HepG2 (cell line): Measurements from ENCODE around the gene GCLM. TPM values are rescaled to one million over a fixed set of nuclear protein-coding genes. Genes with fewer than 3 reads are reported as not detected.

Source experiments
- DMAP1 ChIP-seq: IDR thresholded peaks from 2 replicates; pipeline ENCODE4 v1.6.1; 2016
- EP300 ChIP-seq, 3 experiments: sonication (generic) in 1 of 3; formaldehyde crosslinking in 1 of 3; IDR thresholded peaks; 2 replicates each; pipeline versions ENCODE4 v1.5.1 to v1.6.1; 2011 to 2020; ENCODE audit warnings: low read depth in 2 of 3, low read length in 2 of 3, borderline replicate concordance in 1 of 3, improper control_type of control experiment in 1 of 3, mild to moderate bottlenecking in 1 of 3, missing genetic modification reagents in 1 of 3, moderate library complexity in 1 of 3
- HNF1B ChIP-seq: sonication (generic); formaldehyde crosslinking; IDR thresholded peaks from 2 replicates; pipeline ENCODE4 v1.5.1; 2020; ENCODE audit warnings: mild to moderate bottlenecking, moderate library complexity, missing genetic modification reagents
- KAT8 ChIP-seq: IDR thresholded peaks from 2 replicates; pipeline ENCODE4 v1.6.1; 2016; ENCODE audit warnings: missing genetic modification reagents, missing compliant biosample characterization
- KDM2A ChIP-seq: sonication (generic); formaldehyde crosslinking; IDR thresholded peaks from 2 replicates; pipeline ENCODE4 v1.4.0; 2020; ENCODE audit warnings: low read depth, missing genetic modification reagents, borderline replicate concordance
- MAX ChIP-seq: IDR thresholded peaks from 2 replicates; pipeline ENCODE4 v1.6.1; 2012; ENCODE audit warnings: inconsistent platforms
- MTF1 ChIP-seq: sonication (generic); formaldehyde crosslinking; IDR thresholded peaks from 2 replicates; pipeline ENCODE4 v1.5.0; 2020; ENCODE audit warnings: missing genetic modification reagents
- NPAS2 ChIP-seq: sonication (generic); formaldehyde crosslinking; IDR thresholded peaks from 2 replicates; pipeline ENCODE4 v1.8.0; 2022; ENCODE audit warnings: mild to moderate bottlenecking, missing genetic modification reagents, borderline replicate concordance
- NR2C2 ChIP-seq: sonication (generic); formaldehyde crosslinking; IDR thresholded peaks from 2 replicates; pipeline ENCODE4 v1.4.0; 2020; ENCODE audit warnings: missing genetic modification reagents, mild to moderate bottlenecking, moderate library complexity, borderline replicate concordance
- RELA ChIP-seq: sonication (generic); formaldehyde crosslinking; IDR thresholded peaks from 2 replicates; pipeline ENCODE4 v1.4.0; 2020; ENCODE audit warnings: missing genetic modification reagents
- RFX1 ChIP-seq: fragments of 450-650 bp; IDR thresholded peaks from 2 replicates; pipeline ENCODE4 v1.6.1; 2017
- U2AF1 ChIP-seq: fragments of 200-400 bp; formaldehyde crosslinking; optimal IDR thresholded peaks from 2 replicates; pipeline ENCODE3; 2017; ENCODE audit warnings: mild to moderate bottlenecking, low read depth, low read length
- ZHX2 ChIP-seq, 2 experiments: sonication (generic) in 1 of 2; formaldehyde crosslinking in 1 of 2; IDR thresholded peaks; 2 replicates each; pipeline versions ENCODE4 v1.6.1 to v1.9.0; 2014 to 2022; ENCODE audit warnings: antibody characterized with exemption in 1 of 2, borderline replicate concordance in 1 of 2, inconsistent platforms in 1 of 2, low read depth in 1 of 2, missing genetic modification reagents in 1 of 2
- ZNF143 ChIP-seq: sonication (generic); formaldehyde crosslinking; IDR thresholded peaks from 2 replicates; pipeline ENCODE4 v1.4.0; 2020; ENCODE audit warnings: missing genetic modification reagents
- ZNF329 ChIP-seq: sonication (generic); formaldehyde crosslinking; IDR thresholded peaks from 2 replicates; pipeline ENCODE4 v1.9.0; 2021; ENCODE audit warnings: low read depth, mild to moderate bottlenecking, missing genetic modification reagents
- ZNF362 ChIP-seq: sonication (generic); formaldehyde crosslinking; IDR thresholded peaks from 2 replicates; pipeline ENCODE4 v1.4.0; 2020; ENCODE audit warnings: missing genetic modification reagents, mild to moderate bottlenecking, borderline replicate concordance
- ZNF776 ChIP-seq: sonication (generic); formaldehyde crosslinking; IDR thresholded peaks from 2 replicates; pipeline ENCODE4 v1.4.0; 2020; ENCODE audit warnings: mild to moderate bottlenecking, missing genetic modification reagents
- ZNF777 ChIP-seq: sonication (generic); formaldehyde crosslinking; IDR thresholded peaks from 2 replicates; pipeline ENCODE4 v1.4.0; 2020; ENCODE audit warnings: missing genetic modification reagents
- ZSCAN12 ChIP-seq: sonication (generic); formaldehyde crosslinking; IDR thresholded peaks from 2 replicates; pipeline ENCODE4 v1.9.0; 2021; ENCODE audit warnings: mild to moderate bottlenecking, missing genetic modification reagents
- polyA plus RNA-seq, 8 experiments: library from polyadenylated mRNA; depleted of rRNA in 3 of 8; stranded (reverse) in 7 of 8; unstranded in 1 of 8; fragments of >200 nt; fragmentation: Illumina TruSeq in 4 of 8; extraction: Trizol in 4 of 8; gene quantifications; 2 replicates each; pipeline versions ENCODE4 v1.2.1 to v1.2.3, GENCODE V29; 2011 to 2016; ENCODE audit warnings: low read depth in 4 of 8, missing spikeins in 1 of 8, mixed read lengths in 1 of 8; ENCODE audit not compliant: insufficient read depth in 1 of 8
- total RNA-seq, 5 experiments: library from RNA; depleted of rRNA; stranded (reverse); fragments of >200 nt; fragmentation: Illumina TruSeq; extraction: Trizol; gene quantifications; 2 replicates each; pipeline ENCODE4 v1.2.3, GENCODE V29; 2016; ENCODE audit warnings: low read depth in 1 of 5

The GCLM gene
- total and polyA plus RNA-seq, 2 of the 13 experiments (the other 11 are each of a cell fraction or from before 2014, with no cell fraction given) = 8.7 to 29.9 TPM

GRCh38 chr1:93909146-93910050 lies at the start of gene GCLM (continued):
- peak; percentile 71; the same call in 1 of the 2 replicates for TF ChIP-seq RELA (CRISPR knock-in tag)
- TF ChIP-seq NPAS2 = no peak
- TF ChIP-seq KAT8 (CRISPR knock-in tag) = no peak
- no peak for TF ChIP-seq U2AF1
- TF ChIP-seq MTF1 (CRISPR knock-in tag) = no peak
- TF ChIP-seq ZNF776 (CRISPR knock-in tag) = peak; percentile 49; the same call in 1 of the 2 replicates
- peak; percentile 88 for TF ChIP-seq MAX
- peak; percentile 83; the same call in 1 of the 2 replicates for TF ChIP-seq KDM2A
- TF ChIP-seq NR2C2 (CRISPR knock-in tag) = peak; percentile 59; the same call in 1 of the 2 replicates
- TF ChIP-seq DMAP1 = 0 out of 2 replicates have a peak, but pooled peaks have one; percentile 1
- TF ChIP-seq ZNF143 = no peak; the same call in 1 of the 2 replicates
- TF ChIP-seq ZNF362 (CRISPR knock-in tag) = no peak
- no peak; the same call in 1 of the 2 replicates for TF ChIP-seq ZSCAN12 (CRISPR knock-in tag)
- TF ChIP-seq ZHX2 (IDR thresholded peaks at IDR 0.05; ENCODE audit: low read depth) = no peak; the same call in 1 of the 2 replicates
- no peak for TF ChIP-seq ZHX2 (CRISPR knock-in tag; IDR thresholded peaks at IDR 0.05; ENCODE audit: borderline replicate concordance)
- no peak for TF ChIP-seq ZNF329 (CRISPR knock-in tag)
- peak; percentile 53; the same call in 1 of the 2 replicates for TF ChIP-seq HNF1B
- TF ChIP-seq ZNF777 (CRISPR knock-in tag) = peak; percentile 64; the same call in 1 of the 2 replicates
- peak in 1 of 2 experiments; percentile 28; a peak in 2 of 4 replicates for TF ChIP-seq EP300 (IDR thresholded peaks at IDR 0.05; ENCODE audit: low read depth in 2 of 2, low read length in 2 of 2)
- TF ChIP-seq EP300 (CRISPR knock-in tag; IDR thresholded peaks at IDR 0.05; ENCODE audit: borderline replicate concordance) = no peak
- no peak for TF ChIP-seq RFX1
